NCI-H82 (cell line): Measurements from ENCODE around the gene ZNF260.
"Not testable (repeated sequence)": the region's sequence is repeated elsewhere in the genome, so short reads cannot be mapped to it uniquely, and the experiment has no call there.

Experiments used
- DNase-seq: peaks from one replicate; lab custom pipeline; 2025; lab: John Stamatoyannopoulos, UW

Gene ZNF260

DNA sequence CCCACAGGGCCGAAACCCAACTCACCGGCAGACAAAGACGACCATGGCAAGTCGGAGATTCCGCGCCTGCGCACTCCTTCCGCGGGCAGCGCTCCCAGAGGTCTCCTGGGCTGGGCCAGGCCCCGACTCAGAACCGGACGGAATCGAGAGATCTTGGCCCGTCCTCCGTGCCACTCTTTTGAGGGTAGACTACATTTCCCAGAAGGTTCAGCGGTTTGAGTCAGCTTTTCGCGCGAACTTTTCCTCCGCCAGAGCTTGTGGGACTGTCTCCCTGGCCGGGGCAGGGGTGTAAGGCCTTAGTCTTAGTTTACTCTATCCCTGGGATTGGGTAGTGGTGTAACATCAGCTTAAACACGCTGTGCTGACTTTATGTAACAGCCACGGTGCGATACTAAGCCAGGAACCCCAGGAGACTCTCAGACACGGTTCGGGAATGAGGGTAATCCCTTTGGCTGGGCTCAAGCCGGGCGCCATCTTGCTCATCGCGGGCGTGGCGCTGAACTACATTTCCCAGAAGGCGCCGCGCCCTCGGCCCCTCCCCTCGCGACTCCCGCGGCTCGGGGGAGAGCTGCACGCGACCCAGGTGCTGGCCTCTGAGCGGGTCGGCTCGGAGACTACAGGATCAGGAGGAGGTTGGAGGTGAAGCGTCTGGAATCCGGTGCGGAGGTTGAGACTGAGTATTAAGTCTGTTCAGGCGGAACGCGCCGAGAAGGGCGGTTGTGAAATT is at the start of gene ZNF260:
ZNF260 (minus strand) TSS at position 78 of the 727 bp plus-strand sequence. CDS start 13,033 bp downstream, outside the sequence.
- peak; percentile 98 for DNase-seq

DNA sequence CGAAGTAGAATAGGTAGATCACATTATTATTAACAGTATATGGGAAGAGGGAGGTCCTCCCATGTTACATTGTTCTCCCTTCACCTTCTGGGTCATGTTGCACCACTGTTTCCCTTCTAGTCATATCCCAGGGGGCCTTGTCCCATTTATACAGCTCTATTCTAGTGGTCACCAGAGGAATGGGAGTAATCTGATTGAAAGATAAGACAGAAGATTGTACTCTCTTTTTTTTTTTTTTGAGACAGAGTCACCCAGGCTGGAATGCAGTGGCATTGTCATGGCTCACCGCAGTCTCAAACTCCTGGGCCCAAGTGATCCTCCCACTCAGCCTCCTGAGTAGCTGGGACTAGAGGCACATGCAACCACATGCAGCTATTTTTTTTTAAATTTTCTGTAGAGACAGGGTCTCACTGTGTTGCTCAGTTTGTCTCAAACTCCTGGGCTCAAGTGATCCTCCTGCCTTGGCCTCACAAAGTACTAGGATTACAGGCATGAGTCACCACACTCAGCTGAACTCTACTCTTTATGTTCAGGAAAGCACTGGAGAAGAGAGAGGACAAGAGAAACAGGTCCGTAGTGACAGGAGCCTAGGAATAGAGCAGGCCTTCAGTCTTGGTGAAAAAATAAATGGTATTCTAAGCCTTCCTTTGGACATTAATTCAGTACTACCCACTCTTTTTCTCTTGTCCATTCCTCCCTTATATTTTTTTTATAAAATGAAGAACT is 49.4 kb upstream of the ZNF260 start:
- no peak for DNase-seq

DNA sequence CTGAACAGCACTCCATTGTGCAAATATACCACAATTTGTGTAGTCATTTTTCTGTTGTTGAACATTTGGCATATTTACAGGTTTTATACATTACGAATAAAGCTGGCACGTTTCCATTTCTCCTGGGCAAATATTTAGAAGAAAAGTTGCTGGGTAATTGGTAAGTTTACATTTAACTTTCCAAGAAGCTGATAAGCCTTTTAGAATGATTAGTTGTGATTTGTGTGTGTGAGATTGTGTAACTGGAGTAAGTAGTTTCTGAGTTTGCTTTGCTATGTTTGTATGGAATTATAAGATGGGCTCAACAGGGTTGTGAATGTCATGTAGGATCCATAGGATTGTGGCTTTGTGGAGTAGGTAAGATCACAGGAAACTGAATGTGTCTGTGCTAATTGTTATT is 46.7 kb upstream of the ZNF260 start:
- DNase-seq: no peak

DNA sequence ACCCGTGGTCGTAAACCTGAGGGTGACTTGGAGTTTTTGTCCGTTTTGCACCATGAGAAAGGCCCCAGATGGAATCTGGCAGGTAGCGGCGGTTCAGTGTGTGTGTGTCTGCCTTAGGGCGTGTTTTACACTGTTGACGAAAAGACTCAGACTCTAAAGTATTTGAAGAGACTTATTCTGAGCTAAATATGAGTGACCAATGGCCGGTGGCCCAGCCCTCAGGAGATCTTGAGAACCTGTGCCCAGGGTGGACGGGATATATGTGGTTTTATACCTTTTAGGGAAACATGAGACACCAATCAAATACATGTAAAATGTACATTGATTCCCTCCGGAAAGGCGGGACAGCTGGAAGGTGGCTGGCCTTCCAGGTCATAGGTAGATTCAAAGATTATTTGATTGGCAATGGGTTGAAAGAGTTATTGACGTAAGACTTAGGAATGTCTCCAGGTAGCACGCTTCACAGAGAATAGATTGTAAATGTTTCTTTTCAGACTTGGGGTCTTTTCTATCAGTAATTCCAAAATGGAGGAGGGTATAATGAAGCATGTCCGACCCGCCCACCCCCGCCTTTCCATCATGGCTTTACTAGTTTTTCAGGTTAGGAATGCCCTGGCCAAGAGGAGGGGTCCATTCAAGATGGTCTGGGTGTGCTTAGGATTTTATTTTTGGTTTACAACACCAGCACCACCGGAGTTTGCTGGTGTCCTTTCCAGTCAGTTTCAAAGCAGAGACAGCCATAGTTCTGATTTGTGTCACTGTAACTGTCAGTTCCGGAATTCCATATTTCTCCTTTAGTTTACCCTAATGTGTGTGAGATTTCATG is 46.0 kb upstream of the ZNF260 start:
- peak; percentile 11 for DNase-seq

DNA sequence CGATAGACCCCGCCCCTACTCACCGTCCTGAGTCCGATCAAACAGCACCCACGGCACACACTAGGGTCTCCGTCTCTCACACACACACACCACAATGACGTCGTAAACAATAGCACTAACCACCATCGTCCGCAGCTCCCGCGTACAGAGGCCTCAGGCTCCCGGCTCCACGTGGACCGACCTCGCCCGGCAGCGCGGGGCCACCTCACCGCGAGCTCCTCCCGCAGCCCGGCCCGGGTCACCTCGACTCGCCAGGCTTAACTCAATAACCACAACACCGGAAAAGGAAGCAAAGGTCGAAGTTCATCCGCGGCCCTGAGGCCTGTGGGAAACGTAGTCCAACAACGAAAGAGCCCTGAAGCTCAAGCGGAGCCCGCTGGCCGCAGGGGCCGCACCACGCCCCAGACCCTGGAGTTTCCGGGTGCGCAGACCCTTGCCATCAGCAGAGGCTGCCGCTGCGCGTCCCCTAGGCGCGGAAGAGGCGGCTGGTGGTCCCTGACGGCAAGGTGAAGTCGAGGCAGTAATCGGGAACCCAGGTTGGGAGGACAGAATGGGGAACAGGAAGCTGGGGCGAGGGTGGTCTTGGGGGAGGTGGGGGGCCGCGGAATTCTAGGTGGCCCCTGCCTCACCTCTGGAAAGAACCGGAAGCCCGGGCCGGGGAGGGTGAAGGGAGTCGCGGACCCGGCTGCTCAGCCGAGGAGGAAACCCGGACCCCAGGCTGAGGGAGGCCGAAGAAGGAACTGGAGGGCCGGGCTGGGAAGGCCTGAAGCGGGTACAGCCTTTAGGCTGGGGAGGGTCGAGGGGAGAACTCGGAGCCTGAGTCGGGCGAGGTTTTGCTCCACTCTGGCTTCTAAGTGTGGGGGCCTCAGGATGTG is 45.2 kb upstream of the ZNF260 start, which contains the start of gene ZNF529:
ZNF529 (minus strand) TSS at position 273 of the 875 bp plus-strand sequence. CDS start 946 bp downstream, outside the sequence.
- DNase-seq: peak; percentile 96

- DNase-seq: no peak
Observed at GRCh38 chr19:36572593-36573019, 44.5 kb upstream of the ZNF260 start.

DNA sequence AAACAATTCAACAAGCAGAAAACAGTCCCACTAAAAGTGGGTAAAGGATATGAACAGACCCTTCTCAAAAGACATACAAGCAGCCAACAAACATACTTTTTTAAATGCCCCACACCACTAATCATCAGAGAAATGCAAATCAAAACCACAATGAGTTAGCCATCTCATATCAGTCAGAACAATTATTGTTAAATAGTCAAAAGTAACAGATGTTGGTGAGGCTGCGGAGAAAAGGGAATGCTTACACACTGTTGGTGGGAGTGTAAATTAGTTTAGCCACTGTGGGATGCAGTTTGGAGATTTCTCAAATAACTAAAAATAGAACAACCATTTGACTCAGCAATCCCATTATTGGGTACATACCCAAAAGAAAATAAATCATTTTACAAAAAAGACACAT is 36.3 kb upstream of the ZNF260 start:
- no peak for DNase-seq

DNA sequence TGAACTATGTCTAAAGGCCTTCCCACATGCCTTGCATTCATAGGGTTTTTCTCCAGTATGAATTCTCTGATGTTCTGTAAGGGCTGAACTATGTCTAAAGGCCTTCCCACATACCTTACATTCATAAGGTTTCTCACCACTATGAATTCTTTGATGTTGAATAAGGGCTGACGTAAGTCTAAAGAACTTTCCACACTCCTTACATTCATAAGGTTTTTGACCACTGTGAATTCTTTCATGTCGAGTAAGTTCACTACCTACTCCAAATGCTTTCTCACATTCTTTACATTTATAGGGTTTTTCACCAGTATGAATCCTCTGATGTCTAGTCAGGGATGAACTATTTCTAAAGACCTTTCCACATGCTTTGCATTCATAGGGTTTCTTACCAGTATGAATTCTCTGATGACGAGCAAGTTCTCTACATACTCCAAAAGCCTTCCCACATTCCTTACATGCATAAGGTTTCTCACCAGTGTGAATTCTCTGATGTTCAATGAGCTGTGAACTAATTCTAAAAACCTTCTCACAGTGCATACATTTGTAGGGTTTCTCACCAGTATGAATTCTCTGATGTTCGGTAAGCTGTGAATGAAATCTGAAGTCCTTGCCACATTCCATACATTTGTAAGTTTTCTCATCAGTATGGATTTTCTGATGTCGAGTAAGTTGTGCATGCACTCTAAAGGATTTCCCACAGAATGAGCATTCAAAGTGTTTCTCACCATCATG is 19.1 kb upstream of the ZNF260 start:
- peak; percentile 20 for DNase-seq

DNA sequence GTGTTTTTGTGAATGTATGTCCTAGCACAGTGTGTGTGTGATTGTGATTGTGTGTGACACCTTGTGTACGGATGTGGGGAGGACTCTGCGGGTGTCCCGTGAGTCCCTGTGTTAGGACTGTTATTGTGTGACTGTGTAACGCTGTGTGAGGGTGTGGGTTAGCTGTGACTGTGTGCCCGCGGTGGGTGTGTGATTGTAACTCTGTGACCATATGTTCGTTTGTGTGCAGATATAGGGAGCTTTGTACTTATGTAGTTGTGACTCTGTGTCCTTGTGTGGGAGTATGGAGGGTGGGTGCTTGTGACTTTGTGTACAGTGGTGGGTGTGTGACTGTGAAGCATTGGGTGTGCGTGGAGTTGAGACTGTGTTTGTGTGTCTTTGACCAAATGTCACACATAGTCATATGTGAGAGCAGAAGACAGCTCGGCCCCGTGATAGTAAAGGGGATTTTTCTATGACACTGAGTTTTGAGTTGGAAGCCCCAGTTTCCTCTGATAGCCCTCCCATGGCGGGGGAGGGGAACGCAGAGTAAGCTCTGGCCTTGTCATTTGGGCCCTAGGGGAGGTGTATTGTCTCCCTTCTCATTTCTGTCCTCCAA is 949 bp upstream of the ZNF260 start:
- peak; percentile 75 for DNase-seq

DNA sequence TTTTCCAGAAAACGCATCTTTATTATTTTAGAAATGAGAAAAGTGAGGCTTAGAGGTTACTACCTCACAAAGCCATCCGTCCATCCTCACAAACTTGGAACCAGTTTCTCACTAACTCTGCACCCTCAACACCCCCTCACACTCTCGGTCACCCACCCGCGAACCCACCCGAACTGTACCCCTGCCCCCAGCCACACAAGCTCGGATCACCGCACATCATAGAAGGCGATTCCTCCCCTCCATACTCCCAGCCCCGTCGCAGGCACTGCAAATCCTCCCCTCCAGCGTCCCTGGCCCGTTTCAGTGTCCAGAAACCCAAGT is 238 bp downstream of the ZNF260 start:
- no peak for DNase-seq

GRCh38 chr19:36527341-36527740 is 730 bp downstream of the ZNF260 start:
- DNase-seq: peak; percentile 10

GRCh38 chr19:36526581-36526980 is 1.5 kb downstream of the ZNF260 start:
- no peak for DNase-seq

GRCh38 chr19:36524617-36525016 is 3.5 kb downstream of the ZNF260 start:
- no peak for DNase-seq

DNA sequence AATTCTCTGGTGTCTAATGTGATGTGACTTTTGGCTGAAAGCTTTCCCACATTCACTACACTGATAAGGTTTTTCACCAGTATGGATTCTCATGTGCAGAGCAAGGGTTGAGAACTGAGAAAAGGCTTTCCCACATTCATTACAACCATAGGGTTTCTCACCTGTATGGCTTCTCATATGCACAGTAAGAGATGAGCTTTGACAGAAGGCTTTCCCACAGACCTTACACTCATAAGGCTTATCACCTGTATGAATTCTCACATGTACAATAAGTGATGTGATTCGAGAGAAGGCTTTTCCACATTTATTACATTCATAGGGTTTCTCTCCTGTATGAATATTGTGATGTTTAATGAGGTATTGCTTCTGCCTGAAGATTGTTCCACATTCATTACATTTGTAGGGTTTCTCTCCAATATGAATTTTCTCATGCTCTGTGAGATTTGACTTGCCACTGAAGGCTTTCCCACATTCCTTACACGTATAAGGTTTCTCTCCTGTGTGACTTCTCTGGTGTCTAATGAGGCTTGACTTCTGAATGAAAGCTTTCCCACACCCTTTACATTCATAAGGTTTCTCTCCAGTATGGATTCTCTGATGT is 14.0 kb downstream of the ZNF260 start:
- no peak for DNase-seq

- no peak for DNase-seq
Observed at GRCh38 chr19:36508325-36508724, 19.7 kb downstream of the ZNF260 start.

DNA sequence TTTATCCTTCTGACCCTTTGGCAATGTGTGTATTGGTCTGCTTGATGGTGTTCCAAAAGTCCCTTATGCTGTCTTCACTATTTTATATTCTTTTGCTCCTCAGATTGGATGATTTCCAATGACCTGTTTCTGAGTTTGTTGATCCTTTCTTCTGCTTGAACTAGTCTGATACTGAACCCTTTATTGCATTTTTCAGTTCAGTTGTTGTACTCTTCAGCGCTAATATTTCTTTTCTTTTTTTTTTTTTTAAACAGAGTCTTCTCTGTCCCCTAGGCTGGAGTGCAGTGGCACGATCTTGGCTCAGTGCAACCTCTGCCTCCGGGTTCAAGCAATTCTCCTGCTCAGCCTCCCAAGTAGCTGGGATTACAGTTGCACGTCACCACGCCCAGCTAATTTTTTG is 26.1 kb downstream of the ZNF260 start:
- no peak for DNase-seq

DNA sequence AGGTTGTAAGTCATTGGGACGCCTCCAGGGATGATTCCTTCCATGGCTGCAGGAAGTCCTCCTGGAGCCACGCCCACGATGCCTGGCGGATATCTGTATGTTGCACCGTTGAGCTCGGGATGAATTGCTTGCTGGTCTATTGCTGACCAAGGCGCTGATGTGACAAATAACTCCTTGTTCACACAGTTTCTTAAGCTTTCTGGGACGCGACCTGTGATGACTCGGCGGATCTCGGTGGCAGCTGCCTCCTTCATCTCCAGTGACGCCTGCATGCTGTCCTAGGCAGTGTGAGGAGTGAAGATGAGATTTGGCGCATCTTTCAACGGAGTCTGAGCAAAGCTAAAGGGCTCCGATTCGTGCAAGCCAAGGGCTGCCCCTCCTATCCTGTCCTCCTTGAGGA is 31.1 kb downstream of the ZNF260 start:
- DNase-seq: no peak

DNA sequence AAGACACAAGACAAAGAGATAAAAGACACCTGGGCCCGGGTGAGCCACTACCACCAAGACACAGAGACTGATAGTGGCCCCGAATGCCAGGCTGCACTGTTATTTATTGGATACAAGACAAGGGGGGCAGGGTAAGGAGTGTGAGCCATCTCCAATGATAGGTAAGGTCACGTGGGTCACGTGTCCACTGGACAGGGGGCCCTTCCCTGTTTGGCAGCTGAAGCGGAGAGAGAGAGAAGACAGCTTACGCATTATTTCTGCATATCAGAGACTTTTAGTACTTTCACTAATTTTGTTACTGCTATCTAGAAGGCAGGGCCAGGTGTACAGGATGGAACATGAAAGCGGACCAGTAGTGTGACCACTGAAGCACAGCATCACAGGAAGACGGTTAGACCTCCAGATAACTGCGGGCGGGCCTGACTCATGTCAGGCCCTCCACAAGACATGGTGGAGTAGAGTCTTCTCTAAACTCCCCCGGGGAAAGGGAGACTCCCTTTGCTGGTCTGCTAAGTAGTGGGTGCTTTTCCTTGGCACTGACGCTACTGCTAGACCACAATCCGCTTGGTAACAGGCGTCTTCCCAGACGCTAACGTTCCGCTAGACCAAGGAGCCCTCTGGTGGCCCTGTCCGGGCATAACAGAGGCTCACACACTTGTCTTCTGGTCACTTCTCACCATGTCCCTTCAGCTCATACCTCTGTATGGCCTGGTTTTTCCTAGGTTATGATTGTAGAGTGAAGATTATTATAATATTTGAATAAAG is 35.2 kb downstream of the ZNF260 start:
- peak; percentile 76 for DNase-seq

DNA sequence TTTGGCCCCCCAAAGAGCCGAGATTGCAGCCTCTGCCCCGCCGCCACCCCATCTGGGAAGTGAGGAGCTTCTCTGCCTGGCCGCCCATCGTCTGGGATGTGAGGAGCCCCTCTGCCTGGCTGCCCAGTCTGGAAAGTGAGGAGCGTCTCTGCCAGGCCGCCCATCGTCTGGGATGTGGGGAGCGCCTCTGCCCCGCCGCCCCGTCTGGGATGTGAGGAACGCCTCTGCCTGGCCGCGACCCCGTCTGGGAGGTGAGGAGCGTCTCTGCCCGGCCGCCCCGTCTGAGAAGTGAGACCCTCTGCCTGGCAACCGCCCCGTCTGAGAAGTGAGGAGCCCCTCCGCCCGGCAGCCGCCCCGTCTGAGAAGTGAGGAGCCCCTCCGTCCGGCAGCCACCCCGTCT is 37.2 kb downstream of the ZNF260 start:
- not testable (repeated sequence) for DNase-seq
